NT2/D1 (cell line): ENCODE measurements around the gene SNTG2.

ENCODE experiments used
- DNase-seq: peaks from one replicate; pipeline ENCODE4 v3.0.0-alpha.2; 2011; ENCODE audit warnings: low read depth, low spot score
- H3K27me3 ChIP-seq: 2 replicates; pipeline ENCODE4 v1.6.0; 2011; ENCODE audit warnings: mild to moderate bottlenecking; ENCODE audit not compliant: insufficient read length, insufficient read depth
- H3K36me3 ChIP-seq: 2 replicates; pipeline ENCODE4 v1.6.1; 2011; ENCODE audit warnings: mild to moderate bottlenecking, low read length, mixed read lengths; ENCODE audit not compliant: insufficient read depth, insufficient read length
- H3K4me1 ChIP-seq: 2 replicates; pipeline ENCODE4 v1.5.1; 2011; ENCODE audit not compliant: insufficient read depth, insufficient read length
- H3K4me3 ChIP-seq: 2 replicates; pipeline ENCODE4 v1.5.1; 2011; ENCODE audit warnings: low read depth; ENCODE audit not compliant: insufficient read length
- H3K9ac ChIP-seq: 2 replicates; pipeline ENCODE4 v1.6.0; 2011; ENCODE audit warnings: low read depth; ENCODE audit not compliant: insufficient read length
- H3K9me3 ChIP-seq: 2 replicates; pipeline ENCODE4 v1.5.1; 2011; ENCODE audit warnings: mild to moderate bottlenecking, low read length; ENCODE audit not compliant: insufficient read depth
- SUZ12 ChIP-seq: IDR thresholded peaks from 2 replicates; pipeline ENCODE4 v1.6.1; 2011; ENCODE audit not compliant: insufficient read length, insufficient read depth; ENCODE audit errors: extremely low read depth
- YY1 ChIP-seq: IDR thresholded peaks from 2 replicates; pipeline ENCODE4 v1.6.1; 2011; ENCODE audit not compliant: insufficient read length, insufficient read depth
- ZNF274 ChIP-seq: IDR thresholded peaks from 2 replicates; pipeline ENCODE4 v1.6.1; 2011; ENCODE audit warnings: mild to moderate bottlenecking, low read depth, low read length

The SNTG2 gene

DNA sequence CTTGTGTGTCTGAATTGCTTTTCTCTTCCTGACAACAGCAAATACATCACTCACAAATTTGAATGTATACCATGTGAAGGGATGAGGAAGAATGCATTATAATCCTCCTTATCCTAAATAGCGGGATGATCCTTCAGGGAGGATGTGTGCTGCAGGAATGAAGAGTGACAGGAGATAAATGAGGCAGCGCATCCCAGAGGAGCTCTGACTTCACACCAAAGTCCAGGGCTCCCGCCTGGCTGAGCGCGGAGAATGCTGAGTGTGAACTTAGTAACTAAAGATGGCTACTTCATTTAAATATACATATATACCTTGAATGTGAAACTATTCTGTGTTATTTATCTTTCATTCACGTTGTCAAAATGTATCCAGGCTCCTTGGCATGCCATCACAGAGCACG lies 317.4 kb downstream of the SNTG2 start:
- Histone ChIP-seq H3K9ac (no peak overlapping the region), H3K4me1 (no peaks in the 10 kb centered on the region), H3K4me3 (no peak overlapping the region), H3K36me3 (no peaks in the 10 kb centered on the region), H3K9me3 (no peaks in the 10 kb centered on the region), H3K27me3 (no peaks in the 10 kb centered on the region)
- no peak for DNase-seq
- TF ChIP-seq SUZ12 (no peak), ZNF274 (no peak), YY1 (no peak)

DNA sequence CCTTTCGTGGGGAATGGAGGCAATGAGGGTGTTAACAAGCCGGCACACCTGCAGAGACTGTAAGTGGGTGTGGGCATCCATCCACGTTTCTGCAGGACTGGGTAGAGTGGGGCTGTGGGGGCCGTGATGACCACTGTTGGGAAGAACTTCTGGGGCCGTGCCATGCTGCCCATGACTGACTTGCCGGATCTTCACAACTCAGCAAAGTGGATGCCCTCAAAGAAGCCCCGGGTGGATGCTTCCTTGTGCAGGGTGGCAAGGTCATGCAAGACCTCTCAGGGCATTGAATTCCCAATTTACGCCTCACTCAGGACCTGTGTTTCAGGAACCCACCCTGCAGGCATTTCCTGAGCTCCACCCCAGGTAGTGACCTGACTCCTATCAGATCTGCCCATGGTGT lies 319.2 kb downstream of the SNTG2 start:
- Histone ChIP-seq H3K4me3 (no peak overlapping the region), H3K9ac (no peak overlapping the region), H3K36me3 (no peaks in the 10 kb centered on the region), H3K9me3 (0 out of 2 replicates have a peak, but pooled peaks cover 3% of the 10 kb centered on the region), H3K27me3 (no peaks in the 10 kb centered on the region), H3K4me1 (no peaks in the 10 kb centered on the region)
- TF ChIP-seq YY1 = no peak
- DNase-seq = no peak

DNA sequence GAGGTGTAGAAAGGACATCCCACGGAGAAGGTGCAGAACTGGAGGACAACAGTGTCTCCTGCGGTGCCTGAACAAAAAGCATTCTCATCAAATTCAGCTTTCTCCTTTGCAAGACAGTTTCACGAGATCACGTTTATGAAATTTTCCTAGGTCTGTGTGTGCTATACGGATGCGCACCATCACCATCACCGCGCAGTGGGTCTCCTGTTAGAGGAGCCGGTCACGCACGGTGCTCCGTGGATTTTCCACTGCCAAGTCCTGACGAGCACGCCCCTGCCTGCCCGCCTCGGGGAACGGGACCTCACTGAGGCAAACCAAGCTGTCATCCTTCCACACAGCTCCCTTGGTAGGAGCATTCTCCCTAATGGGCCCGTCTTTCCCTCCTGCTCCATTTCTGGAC lies 322.2 kb downstream of the SNTG2 start:
- Histone ChIP-seq H3K9ac (no peak overlapping the region), H3K36me3 (no peaks in the 10 kb centered on the region), H3K4me3 (no peak overlapping the region), H3K9me3 (0 out of 2 replicates have a peak, but pooled peaks cover 5% of the 10 kb centered on the region), H3K4me1 (no peaks in the 10 kb centered on the region), H3K27me3 (no peaks in the 10 kb centered on the region)
- no peak for DNase-seq
- TF ChIP-seq ZNF274 (no peak), YY1 (no peak), SUZ12 (no peak)

DNA sequence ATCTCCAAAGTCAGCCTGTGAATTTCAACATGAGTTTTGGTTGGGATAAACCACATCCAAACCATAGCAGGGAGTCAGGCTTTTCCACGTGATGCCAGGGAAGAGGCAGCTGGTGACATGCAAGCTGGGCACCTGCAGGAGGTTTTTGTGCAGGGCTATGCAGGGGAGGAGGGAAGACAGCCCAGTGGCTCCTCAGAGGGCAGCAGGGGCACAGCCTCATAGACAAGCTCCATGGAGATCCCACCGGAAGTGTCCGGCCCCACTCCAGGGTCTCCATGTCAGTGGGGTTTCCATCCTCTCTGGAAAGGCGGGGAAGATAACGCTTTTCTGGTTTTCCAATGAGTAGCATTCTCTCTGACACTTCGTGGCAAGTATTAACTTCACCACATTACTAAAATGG lies 327.0 kb downstream of the SNTG2 start:
- Histone ChIP-seq H3K4me1 (no peaks in the 10 kb centered on the region), H3K27me3 (no peaks in the 10 kb centered on the region), H3K36me3 (no peaks in the 10 kb centered on the region), H3K9ac (no peak overlapping the region), H3K9me3 (0 out of 2 replicates have a peak, but pooled peaks cover 5% of the 10 kb centered on the region), H3K4me3 (no peak overlapping the region)
- TF ChIP-seq SUZ12 = no peak
- TF ChIP-seq ZNF274 = no peak
- no peak for TF ChIP-seq YY1
- DNase-seq = no peak

DNA sequence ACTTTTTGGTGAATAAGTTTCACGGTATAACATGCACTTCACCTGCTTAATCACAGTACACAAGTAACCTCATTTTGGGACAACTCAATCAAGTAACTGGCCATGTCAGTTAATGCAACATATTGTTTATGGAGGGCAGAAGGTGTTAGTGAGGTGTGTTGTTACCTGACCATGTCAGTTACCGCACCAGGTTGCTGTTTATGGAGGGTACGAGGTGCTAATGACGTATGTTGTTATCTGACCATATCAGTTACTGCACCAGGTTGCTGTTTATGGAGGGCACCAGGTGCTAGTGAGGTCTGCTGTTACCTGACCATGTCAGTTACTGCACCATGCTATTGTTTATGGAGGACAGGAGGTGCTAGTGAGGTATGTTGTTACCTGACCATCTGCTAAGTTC lies 327.5 kb downstream of the SNTG2 start:
- no peak for TF ChIP-seq ZNF274
- no peak for TF ChIP-seq SUZ12
- TF ChIP-seq YY1 = no peak
- no peaks in the 10 kb centered on the region for H3K36me3 ChIP-seq
- no peaks in the 10 kb centered on the region for H3K4me1 ChIP-seq
- H3K9ac ChIP-seq = no peak overlapping the region
- no peaks in the 10 kb centered on the region for H3K27me3 ChIP-seq
- DNase-seq = no peak
- 0 out of 2 replicates have a peak, but pooled peaks cover 5% of the 10 kb centered on the region for H3K9me3 ChIP-seq
- H3K4me3 ChIP-seq = no peak overlapping the region

DNA sequence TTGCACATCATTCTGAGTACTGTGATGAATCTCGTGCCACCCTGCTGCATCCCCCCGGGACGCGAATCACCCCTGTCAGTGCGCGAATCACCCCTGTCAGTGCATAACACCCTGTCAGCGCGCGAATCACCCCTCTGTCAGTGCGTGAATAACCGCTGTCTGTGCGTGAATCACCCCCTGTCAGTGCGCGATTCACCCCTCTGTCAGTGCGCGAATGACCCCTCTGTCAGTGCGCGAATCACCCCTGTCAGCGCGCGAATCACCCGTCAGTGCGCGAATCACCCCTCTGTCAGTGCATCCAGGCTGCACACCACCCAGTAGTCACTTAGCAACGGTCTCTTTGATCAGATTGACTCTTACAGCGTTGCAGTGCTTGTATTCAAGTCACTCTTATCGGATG lies 328.2 kb downstream of the SNTG2 start:
- Histone ChIP-seq H3K4me1 (no peaks in the 10 kb centered on the region), H3K9ac (no peak overlapping the region), H3K9me3 (0 out of 2 replicates have a peak, but pooled peaks cover 5% of the 10 kb centered on the region), H3K27me3 (no peaks in the 10 kb centered on the region), H3K4me3 (no peak overlapping the region), H3K36me3 (no peaks in the 10 kb centered on the region)
- no peak for DNase-seq
- no peak for TF ChIP-seq YY1
- no peak for TF ChIP-seq ZNF274

DNA sequence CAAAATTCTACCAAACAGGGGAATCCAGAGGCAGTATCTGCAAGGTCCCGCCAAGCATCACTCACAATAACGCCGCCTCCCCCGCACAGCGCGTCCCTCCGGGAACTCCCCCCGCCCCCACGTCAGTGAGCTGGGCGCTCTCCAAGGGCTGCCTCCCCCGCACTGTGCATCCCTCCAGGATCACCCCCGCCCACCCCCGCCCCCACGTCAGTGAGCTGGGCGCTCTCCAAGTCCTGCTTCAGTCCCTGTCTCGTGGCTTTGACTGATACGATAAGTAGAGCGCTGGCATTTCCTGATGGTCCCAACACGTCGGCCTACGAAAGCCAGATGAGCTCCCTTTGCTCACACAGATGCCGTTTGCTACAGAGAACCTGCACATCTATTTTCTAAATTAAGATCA lies 331.9 kb downstream of the SNTG2 start:
- no peaks in the 10 kb centered on the region for H3K9me3 ChIP-seq
- TF ChIP-seq SUZ12 (no peak), YY1 (no peak), ZNF274 (no peak)

DNA sequence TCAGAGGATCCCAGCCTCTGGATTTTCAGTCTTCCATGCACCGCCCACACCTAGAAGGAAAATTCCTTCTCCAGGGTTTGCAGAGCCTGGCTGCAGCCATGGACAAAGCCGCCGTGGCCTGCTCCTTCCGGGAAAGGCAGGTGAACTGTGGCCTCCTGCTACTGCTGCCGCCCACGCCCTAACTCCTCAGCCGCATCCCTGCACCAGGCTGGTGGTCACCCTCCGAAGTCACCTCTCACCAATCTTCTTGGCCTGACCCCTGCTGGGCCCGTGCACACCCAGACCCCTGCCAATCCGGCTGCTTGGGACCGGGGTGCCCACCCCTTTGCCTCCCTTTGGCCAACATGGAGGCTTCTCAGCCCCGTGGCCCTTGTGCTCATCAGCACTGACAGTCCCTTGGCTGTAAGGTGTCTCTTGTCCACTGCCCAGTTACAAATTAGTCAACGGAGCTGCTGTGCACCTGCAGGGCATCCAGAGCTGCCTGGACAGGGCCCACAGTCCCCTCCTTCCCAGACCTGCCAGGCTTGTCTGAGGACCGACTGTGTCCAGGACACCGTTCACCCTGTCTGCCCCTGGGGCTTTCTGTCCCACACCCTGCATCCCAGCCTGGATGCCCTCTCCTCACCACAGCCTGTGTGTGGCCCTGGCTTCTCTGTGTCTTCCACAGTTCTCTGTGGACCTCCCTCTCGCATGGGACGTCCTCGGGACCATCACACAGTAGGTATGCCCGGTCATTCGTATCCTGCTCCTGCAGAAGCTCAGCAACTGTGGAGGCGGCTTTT lies 332.6 kb downstream of the SNTG2 start:
- no peaks in the 10 kb centered on the region for H3K4me1 ChIP-seq
- DNase-seq = no peak
- H3K27me3 ChIP-seq = no peaks in the 10 kb centered on the region
- H3K4me3 ChIP-seq = no peak overlapping the region
- no peaks in the 10 kb centered on the region for H3K36me3 ChIP-seq
- H3K9me3 ChIP-seq = no peaks in the 10 kb centered on the region
- no peak overlapping the region for H3K9ac ChIP-seq
- TF ChIP-seq SUZ12 (no peak), YY1 (no peak)

More for the DNA sequence above, 331.9 kb downstream of the SNTG2 start:
- DNase-seq = no peak
- H3K4me3 ChIP-seq = no peak overlapping the region
- no peak overlapping the region for H3K9ac ChIP-seq
- no peaks in the 10 kb centered on the region for H3K4me1 ChIP-seq
- H3K27me3 ChIP-seq = no peaks in the 10 kb centered on the region
- no peaks in the 10 kb centered on the region for H3K36me3 ChIP-seq
